Fibroblast of pulmonary artery (primary cell): ENCODE data around the gene RHCE.
"Not testable (repeated sequence)": the region's sequence is repeated elsewhere in the genome, so short reads cannot be mapped to it uniquely, and the experiment has no call there.

Source experiments
- DNase-seq: peaks from one replicate; pipeline ENCODE4 v3.0.0-alpha.2; 2010; ENCODE audit warnings: low read depth
- H3K4me3 ChIP-seq: replicated peaks from 2 replicates; pipeline ENCODE4 v1.5.1; 2011; ENCODE audit warnings: low read depth, mild to moderate bottlenecking, control low read depth, low read length, moderate library complexity
- TF ChIP-seq, protein P1 (sequence below): IDR thresholded peaks from 2 replicates; pipeline ENCODE4 v1.5.1; 2011; ENCODE audit warnings: mild to moderate bottlenecking, control low read depth, low read length, inconsistent platforms; ENCODE audit errors: missing control alignments

The RHCE gene

DNA sequence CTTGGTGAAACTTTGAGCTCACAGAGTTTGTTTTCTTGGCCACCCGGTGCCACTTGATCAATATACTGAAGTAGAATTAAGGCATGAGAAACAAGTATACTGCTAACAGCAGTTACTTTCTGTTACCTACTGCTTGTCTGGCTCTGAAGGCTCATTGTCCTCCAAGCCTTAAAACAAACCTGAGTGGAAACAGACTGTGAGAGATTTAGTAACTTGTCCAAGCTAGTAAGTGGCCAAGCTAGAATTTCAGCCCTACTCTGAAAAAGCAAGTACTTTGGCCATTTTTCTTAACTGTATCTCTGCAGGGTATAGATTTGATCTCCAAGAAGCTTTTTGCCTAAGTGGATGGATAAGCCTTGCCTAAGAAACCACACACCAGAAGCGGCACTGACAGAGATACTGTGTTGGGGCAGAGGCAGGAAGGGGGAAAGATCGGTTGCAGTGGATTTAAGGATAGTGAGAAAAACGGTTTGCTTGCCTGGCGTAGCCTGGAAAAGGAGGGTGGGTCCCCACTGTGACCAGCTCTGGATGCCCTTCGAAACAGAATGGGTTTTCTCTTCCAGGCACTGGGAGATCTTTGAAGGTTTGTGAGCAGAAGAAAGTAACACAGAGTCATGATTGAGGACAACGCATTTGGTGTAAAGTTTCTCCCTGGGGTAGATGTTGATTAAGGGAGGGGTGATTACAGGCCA lies 8.0 kb upstream of the RHCE start:
- TF ChIP-seq, protein P1, sequence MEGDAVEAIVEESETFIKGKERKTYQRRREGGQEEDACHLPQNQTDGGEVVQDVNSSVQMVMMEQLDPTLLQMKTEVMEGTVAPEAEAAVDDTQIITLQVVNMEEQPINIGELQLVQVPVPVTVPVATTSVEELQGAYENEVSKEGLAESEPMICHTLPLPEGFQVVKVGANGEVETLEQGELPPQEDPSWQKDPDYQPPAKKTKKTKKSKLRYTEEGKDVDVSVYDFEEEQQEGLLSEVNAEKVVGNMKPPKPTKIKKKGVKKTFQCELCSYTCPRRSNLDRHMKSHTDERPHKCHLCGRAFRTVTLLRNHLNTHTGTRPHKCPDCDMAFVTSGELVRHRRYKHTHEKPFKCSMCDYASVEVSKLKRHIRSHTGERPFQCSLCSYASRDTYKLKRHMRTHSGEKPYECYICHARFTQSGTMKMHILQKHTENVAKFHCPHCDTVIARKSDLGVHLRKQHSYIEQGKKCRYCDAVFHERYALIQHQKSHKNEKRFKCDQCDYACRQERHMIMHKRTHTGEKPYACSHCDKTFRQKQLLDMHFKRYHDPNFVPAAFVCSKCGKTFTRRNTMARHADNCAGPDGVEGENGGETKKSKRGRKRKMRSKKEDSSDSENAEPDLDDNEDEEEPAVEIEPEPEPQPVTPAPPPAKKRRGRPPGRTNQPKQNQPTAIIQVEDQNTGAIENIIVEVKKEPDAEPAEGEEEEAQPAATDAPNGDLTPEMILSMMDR, result no peak
- H3K4me3 ChIP-seq, result no peak overlapping the region
- no peak for DNase-seq

DNA sequence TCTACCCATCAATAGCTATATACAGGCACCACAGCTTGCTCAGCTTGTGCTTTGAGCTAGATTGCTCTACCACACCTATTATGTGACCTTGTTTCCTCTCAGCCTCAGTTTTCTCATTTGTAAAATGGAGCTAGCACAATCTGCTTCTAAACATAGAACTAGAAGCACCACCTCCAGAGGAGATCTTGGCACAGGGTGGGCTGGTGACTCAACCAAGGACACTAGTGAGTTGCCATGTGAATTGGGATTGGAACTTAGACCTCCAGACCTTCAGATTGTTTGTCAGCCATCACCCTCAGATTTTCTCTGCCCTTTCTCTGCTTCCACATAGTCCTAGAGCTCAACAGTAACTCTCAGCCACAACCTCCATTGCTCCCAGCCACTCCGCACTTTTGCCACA lies 7.1 kb upstream of the RHCE start:
- TF ChIP-seq, protein P1, result no peak
- no peak overlapping the region for H3K4me3 ChIP-seq
- no peak for DNase-seq

DNA sequence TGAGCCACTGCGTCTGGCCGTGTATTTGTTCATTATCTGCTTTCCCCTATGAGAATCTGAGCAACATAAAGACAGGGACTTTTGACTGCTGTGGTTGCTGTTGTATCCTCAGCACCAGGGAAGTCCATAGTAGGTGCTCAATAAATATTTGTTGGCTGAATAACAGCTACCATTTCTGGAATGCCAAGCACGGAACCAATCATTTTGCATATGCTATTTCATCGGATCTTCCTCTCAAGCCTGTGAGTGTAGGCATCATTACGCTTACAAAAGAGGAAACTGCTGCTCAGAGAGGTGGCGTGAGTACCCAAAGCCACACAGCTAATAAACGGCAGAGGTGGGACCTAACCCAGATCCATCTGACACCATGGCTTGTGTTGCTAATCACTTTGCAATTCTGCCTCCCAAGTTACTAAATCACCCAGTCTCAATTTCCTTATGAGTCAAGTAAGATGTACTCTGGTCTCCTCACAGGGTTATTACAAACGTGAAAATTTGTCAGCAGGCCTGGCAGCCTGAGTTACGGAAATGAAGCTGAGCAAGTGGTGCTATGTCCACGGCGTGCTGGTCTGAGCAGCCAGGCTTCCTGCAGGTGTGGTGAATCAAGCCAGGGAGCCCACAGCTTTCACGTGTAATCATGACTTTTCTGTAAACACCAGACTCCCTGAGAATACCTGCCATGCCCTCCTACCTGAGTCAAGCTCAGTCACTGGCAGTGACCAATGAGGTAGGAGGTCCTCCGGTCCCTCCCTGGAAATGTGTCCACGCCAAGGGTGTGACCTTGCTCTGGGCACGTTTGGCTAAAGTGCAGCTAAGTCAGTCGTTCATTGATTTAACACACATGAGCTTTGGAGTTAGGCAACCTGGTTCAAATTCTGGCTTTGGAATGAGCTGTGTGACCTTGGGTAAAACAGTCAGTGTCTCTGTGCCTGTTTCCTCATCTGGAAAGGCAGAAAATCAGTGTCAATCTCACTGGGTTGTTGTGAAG lies 4.8 kb upstream of the RHCE start:
- H3K4me3 ChIP-seq, result no peak overlapping the region
- TF ChIP-seq, protein P1, result no peak
- DNase-seq, result no peak

DNA sequence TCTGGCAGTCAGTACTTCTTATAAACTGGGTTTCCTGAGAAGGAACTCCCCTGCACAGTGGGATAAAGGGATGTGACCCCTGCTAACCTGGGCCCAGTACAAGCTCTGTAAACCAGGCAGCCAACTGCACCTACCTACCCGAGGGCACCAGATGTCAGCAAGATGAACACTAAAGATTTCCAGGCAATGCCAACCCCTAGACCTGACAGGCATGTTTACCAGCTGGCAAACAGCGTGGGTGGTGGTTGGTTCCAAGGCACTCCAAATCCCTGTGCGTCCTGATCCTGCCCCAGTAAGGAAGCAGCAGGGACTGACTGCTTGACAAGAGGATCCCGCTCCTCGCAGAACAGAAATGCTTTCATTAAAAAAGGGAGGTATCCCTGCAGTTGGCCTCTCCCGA lies 2.6 kb upstream of the RHCE start:
- DNase-seq, H3K4me3 ChIP-seq: not testable (repeated sequence)

DNA sequence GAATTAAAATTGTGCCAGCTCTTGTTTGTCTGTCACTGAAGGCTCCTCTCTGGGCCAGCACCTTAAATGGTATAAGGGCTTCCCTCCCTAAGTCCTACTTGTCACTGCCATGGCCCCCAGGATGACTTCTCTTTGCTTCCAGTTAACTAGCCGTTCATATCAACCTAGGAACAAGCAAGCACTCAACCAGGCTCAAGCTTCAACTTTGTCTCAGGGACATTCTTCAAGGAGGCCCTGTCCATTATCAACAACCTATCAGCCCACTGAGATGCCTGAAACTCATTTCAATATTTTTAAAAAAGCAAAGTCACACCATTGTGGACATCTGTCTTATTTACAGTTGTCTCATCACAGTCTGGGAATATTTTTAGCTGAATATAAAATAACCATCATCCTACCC lies 1.3 kb downstream of the RHCE start:
- not testable (repeated sequence) for DNase-seq, H3K4me3 ChIP-seq

DNA sequence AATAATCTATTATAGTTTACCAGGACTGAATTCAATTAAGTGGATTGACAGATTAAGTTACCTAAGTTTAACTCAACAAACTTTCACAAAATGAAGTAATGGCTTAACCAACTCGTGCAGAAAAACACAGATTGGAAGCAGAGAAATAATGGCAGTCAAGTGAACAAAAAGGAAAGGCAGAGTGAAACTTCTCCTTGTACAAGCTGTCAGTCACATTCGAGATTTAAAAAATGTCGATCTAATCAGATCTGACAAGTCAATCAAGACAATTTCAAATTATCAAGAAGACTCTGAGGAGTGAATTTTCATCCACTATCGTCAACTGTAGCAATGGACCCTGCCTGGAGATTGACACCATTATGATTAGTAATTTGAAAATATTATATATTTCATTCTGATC lies 3.3 kb downstream of the RHCE start:
- not testable (repeated sequence) for DNase-seq, H3K4me3 ChIP-seq

DNA sequence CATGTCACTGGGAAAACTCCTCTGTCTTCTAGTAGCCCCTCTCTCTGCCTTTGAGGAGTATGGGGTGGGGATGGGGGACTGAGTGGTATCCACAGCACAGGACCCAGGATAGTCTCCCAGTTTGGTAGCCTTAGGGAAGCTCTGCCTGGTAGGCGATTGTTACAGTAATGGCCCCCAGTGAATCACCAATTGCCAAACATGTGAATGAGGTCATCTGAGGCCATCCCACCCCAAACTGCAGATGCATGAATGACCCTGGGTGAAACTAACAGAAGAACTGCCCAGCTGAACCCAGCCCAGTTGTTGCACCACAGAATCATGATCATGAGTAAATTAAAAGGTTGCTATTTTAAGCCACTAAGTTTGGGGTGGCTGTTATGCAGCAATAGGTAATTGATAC lies 6.0 kb downstream of the RHCE start:
- DNase-seq, H3K4me3 ChIP-seq: not testable (repeated sequence)

DNA sequence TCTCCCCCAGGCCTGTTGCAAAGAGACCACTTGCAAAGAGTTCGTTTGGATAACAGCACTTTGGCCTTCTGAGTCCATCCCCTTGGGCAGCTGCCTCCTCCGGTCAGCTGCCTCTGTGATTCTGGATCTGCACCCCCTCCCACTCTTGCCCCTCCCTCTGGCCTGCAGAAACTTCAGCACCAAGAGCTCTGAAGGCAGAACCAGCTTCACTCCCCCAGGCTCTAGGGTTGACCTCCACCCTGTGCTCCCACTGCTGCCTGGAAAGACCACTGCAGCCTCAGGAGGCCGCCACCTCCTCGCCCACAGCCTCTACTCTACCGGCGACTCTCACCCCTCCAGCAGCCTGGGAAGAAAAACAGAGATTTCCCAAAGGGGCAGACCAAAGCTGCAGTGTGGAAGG lies 6.5 kb downstream of the RHCE start:
- H3K4me3 ChIP-seq, DNase-seq: not testable (repeated sequence)

DNA sequence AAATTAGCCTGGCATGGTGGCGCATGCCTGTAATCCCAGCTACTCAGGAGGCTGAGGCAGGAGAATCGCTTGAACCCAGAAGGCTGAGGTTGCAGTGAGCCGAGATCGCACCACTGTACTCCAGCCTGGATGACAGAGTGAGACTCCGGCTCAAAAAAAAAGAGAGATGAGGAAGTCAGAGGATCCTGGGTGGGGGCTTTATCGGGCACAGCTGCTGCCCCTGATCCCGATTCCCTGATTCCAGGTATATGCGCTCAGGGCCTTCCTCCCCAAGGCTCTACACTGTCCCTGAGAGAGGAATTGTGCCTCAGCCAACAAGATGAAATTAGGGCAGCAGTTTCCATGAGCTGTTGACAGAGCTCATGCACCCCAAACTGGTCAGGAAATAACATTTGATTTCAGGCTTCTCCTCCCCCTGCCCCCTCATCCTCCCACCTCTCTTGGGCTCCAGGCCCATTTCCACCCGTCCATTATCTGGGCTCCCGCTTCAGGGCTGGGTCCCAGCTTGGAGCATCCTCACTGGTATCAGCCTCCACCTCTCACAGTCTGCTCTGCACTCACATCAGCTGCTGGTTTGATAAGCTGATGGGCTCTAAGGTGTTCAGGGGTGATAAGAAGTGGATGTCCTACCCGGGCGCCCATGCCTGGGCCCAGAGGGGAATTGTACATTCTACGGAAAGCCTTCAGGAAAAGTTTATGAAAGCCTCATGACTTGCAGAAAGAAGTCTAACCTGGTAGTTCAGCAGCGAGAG lies 7.6 kb downstream of the RHCE start:
- not testable (repeated sequence) for H3K4me3 ChIP-seq, DNase-seq

DNA sequence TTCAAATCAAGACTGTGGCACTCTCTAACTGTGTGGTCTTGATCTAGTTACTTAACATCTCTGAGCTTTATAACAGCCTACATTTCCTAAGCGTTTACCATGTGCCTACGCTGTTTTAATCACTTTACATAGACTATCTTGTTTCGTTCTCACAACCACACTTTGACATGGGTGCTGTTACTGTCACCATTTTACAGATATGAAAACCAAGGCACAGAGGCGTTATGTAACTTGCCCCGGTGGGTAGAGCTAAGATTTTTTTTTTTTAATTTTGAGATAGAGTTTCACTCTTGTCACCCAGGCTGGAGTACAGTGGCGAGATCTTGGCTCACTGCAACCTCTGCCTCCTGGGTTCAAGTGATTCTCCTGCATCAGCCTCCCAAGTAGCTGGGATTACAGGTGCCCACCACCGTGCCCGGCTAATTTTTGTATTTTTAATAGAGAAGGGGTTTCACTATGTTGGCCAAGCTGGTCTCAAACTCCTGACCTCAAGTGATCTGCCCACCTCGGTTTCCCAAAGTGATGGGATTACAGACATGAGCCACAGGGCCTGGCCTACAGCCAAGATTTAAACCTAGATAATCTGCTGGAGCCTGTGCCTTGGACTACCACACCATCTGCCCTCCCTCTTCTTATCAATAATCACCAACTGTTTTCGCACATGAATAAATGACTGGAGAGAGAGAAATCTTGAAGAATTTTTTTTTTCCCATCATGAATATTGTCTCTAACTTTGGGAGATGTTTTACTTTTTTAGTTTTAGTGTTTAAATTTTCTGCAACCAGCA lies 10.8 kb downstream of the RHCE start:
- DNase-seq, result not testable (repeated sequence)

DNA sequence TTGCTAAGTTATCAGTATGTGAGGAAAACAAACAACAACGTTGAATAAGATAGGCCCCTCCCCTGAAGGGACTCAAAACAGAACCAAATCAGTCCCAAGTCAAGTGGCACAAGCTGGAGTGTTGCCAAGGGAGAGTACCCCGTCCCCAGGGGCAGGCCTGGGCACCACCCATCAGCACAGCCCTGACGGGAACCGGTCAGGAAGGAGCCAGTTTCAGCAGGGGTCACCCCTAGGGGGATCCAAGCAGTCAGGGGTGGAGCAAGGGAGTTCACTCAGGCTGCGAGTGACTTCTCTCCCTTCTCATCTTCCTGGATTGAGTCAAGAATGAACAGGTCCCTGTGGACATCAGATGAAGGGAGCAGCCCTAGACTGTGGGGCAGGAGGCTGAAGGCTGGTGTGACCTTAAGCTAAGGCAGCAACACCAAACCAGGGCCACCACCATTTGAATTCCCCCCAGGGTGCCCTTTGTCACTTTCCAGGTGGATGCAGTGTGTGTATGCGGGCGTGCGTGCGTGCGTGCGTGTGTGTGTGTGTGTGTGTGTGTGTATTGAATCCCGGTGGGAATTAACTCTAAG lies 14.8 kb downstream of the RHCE start:
- H3K4me3 ChIP-seq, DNase-seq: not testable (repeated sequence)

More for the DNA sequence above, 10.8 kb downstream of the RHCE start:
- not testable (repeated sequence) for H3K4me3 ChIP-seq
